Loucy (cell line): ENCODE data around the gene MICU2.

ENCODE experiments used
- H2AFZ ChIP-seq: fragments of 200-600 bp; sonication (generic); 2 replicates; pipeline ENCODE4 v1.6.0; 2016; ENCODE audit warnings: antibody characterized with exemption, mild to moderate bottlenecking, low read length, moderate library complexity
- H3F3A ChIP-seq: fragments of 200-600 bp; 2 replicates; pipeline ENCODE4 v1.6.0; 2016; ENCODE audit warnings: antibody characterized with exemption, low read depth, mild to moderate bottlenecking
- H3K27me3 ChIP-seq: fragments of 200-600 bp; sonication (generic); 2 replicates; pipeline ENCODE4 v1.6.1; 2014; ENCODE audit warnings: low read length, mild to moderate bottlenecking; ENCODE audit not compliant: insufficient read depth, poor library complexity, severe bottlenecking
- H3K36me3 ChIP-seq: fragments of 200-600 bp; sonication (generic); 2 replicates; pipeline ENCODE4 v1.6.1; 2016; ENCODE audit warnings: low read length; ENCODE audit not compliant: insufficient read depth
- H3K4me1 ChIP-seq: fragments of 200-600 bp; sonication (generic); 2 replicates; pipeline ENCODE4 v1.5.1; 2014; ENCODE audit warnings: low read length, mild to moderate bottlenecking; ENCODE audit not compliant: insufficient read depth, poor library complexity, severe bottlenecking
- H3K4me2 ChIP-seq: fragments of 200-600 bp; sonication (generic); 2 replicates; pipeline ENCODE4 v1.6.0; 2014; ENCODE audit warnings: antibody characterized with exemption, low read length, low read depth, mild to moderate bottlenecking; ENCODE audit not compliant: poor library complexity, severe bottlenecking
- H3K4me3 ChIP-seq: fragments of 200-600 bp; sonication (generic); 2 replicates; pipeline ENCODE4 v1.5.1; 2014; ENCODE audit warnings: low read length, mild to moderate bottlenecking, mixed read lengths; ENCODE audit not compliant: poor library complexity, severe bottlenecking
- H3K79me2 ChIP-seq: fragments of 200-600 bp; sonication (generic); 2 replicates; pipeline ENCODE4 v1.6.1; 2014; ENCODE audit warnings: low read length; ENCODE audit not compliant: insufficient read depth
- H3K9ac ChIP-seq: fragments of 200-600 bp; sonication (generic); 2 replicates; pipeline ENCODE4 v1.6.0; 2014; ENCODE audit warnings: mild to moderate bottlenecking, low read depth, low read length, moderate library complexity; ENCODE audit not compliant: poor library complexity, severe bottlenecking
- H3K9me2 ChIP-seq: fragments of 200-600 bp; sonication (generic); replicated peaks from 2 replicates; pipeline ENCODE4 v1.6.1; 2016; ENCODE audit warnings: low read depth, low read length, mixed read lengths
- H3K9me3 ChIP-seq: fragments of 200-600 bp; sonication (generic); 2 replicates; pipeline ENCODE4 v1.6.1; 2014; ENCODE audit warnings: mild to moderate bottlenecking, antibody characterized with exemption, low read length, low read depth; ENCODE audit not compliant: insufficient read depth
- H4K20me1 ChIP-seq: fragments of 200-600 bp; sonication (generic); 2 replicates; pipeline ENCODE4 v1.6.0; 2014; ENCODE audit warnings: antibody characterized with exemption, low read length, mild to moderate bottlenecking; ENCODE audit not compliant: insufficient read depth, poor library complexity, severe bottlenecking
- CTCF ChIP-seq: fragments of 200-600 bp; sonication (generic); conservative IDR thresholded peaks from 2 replicates; pipeline ENCODE4 v1.5.1; 2014; ENCODE audit warnings: mild to moderate bottlenecking, antibody characterized with exemption, low read length
- EZH2phosphoT487 ChIP-seq: fragments of 200-600 bp; IDR thresholded peaks from 2 replicates; pipeline ENCODE4 v1.6.1; 2018; ENCODE audit warnings: antibody characterized with exemption, mild to moderate bottlenecking, moderate library complexity, borderline replicate concordance

Gene MICU2

DNA sequence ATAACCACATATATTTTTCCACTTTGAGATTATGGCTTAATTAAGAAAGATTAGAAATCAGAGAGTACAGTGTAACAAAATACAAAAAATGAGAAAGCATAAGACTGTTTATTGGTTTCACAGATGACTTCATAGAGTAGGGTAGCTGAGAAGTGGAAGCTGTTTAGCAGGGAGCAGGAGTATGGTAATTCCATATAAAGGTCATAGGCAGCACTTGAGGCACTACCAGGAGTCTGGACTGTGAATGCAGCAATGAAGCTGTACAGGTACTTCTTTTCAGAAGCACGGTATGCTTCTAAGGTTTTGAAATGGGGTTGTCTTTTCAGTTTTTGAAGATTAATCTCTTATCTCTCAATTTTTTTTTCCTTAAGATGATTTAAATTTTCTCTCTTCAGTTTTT is 69.2 kb downstream of the MICU2 start:
- no peak overlapping the region for H3K9ac ChIP-seq
- no peak overlapping the region for H3K4me3 ChIP-seq
- no peaks in the 10 kb centered on the region for H3K27me3 ChIP-seq
- no peaks in the 10 kb centered on the region for H3K79me2 ChIP-seq
- H3K36me3 ChIP-seq = peaks cover 28% of the 10 kb centered on the region; the same call in 1 of the 2 replicates
- H3K9me3 ChIP-seq = no peaks in the 10 kb centered on the region
- H3K9me2 ChIP-seq = no peaks in the 10 kb centered on the region
- H2AFZ ChIP-seq = no peak overlapping the region
- no peak for TF ChIP-seq CTCF
- TF ChIP-seq EZH2phosphoT487 = no peak
- H3F3A ChIP-seq = no peaks in the 10 kb centered on the region
- no peak overlapping the region for H3K4me2 ChIP-seq
- peaks cover 10% of the 10 kb centered on the region for H3K4me1 ChIP-seq
- no peaks in the 10 kb centered on the region for H4K20me1 ChIP-seq

DNA sequence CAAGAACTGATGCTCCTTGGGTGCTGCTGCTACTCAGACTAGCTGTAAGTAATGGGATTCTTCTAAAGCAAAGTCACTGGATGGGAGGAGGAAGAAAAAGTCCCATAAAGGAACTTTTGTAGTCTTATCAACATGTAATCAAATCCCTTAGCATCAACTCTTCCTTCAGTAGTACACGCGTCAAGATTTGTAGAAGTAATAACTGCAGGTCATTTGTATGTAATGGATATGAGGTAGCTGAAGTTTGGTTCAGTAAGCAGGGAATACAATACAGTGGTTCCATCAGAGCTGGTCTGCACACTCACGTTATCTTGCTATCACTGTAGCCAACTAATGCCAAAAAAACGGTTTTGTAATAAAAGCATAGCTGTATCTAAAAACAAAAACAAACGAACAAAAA is 72.5 kb downstream of the MICU2 start:
- H3K36me3 ChIP-seq = peaks cover 9% of the 10 kb centered on the region; the same call in 1 of the 2 replicates
- peaks cover 23% of the 10 kb centered on the region for H3K4me1 ChIP-seq
- H4K20me1 ChIP-seq = no peaks in the 10 kb centered on the region
- no peaks in the 10 kb centered on the region for H3K9me3 ChIP-seq
- H3K79me2 ChIP-seq = no peaks in the 10 kb centered on the region
- no peak overlapping the region for H2AFZ ChIP-seq
- no peak for TF ChIP-seq CTCF
- TF ChIP-seq EZH2phosphoT487 = no peak
- H3F3A ChIP-seq = no peaks in the 10 kb centered on the region
- H3K27me3 ChIP-seq = no peaks in the 10 kb centered on the region
- H3K9ac ChIP-seq = no peak overlapping the region
- H3K9me2 ChIP-seq = no peaks in the 10 kb centered on the region
- H3K4me2 ChIP-seq = no peak overlapping the region
- no peak overlapping the region for H3K4me3 ChIP-seq

DNA sequence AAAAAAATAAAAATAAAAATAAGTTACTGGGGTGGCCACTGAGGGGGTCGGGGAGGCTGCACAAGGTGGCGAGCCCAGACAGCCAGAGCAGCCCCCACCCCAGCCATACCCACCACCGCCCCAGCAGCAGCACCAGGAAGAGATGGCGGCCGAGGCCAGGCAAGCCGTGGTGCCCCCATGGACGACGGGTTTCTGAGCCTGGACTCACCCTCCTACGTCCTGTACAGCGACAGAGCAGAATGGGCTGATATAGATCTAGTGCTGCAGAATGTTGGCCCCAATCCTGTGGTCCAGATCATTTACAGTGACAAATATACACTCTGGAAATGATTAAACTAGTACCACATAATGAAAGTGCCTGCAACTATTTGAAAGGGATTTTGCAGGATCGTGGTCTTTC is 73.3 kb downstream of the MICU2 start:
- no peak for TF ChIP-seq EZH2phosphoT487
- TF ChIP-seq CTCF = no peak
- no peaks in the 10 kb centered on the region for H4K20me1 ChIP-seq
- H2AFZ ChIP-seq = no peak overlapping the region
- no peaks in the 10 kb centered on the region for H3K79me2 ChIP-seq
- H3K4me1 ChIP-seq = peaks cover 23% of the 10 kb centered on the region
- no peak overlapping the region for H3K4me2 ChIP-seq
- H3K4me3 ChIP-seq = no peak overlapping the region
- H3K9me3 ChIP-seq = no peaks in the 10 kb centered on the region
- peaks cover 10% of the 10 kb centered on the region; the same call in 1 of the 2 replicates for H3K36me3 ChIP-seq
- no peaks in the 10 kb centered on the region for H3K27me3 ChIP-seq
- no peaks in the 10 kb centered on the region for H3K9me2 ChIP-seq
- no peak overlapping the region for H3K9ac ChIP-seq
- no peaks in the 10 kb centered on the region for H3F3A ChIP-seq
